Effector memory CD4-positive, alpha-beta T cell (primary cell): Measurements from ENCODE around the gene DUSP10.

Experiments used
- DNase-seq, 3 donors: peaks; one replicate each; pipeline ENCODE4 v3.0.0-alpha.2; 2020
- H3K27ac ChIP-seq: 2 replicates; pipeline ENCODE4 v1.7.0; 2013; ENCODE audit warnings: mild to moderate bottlenecking, low read length, moderate library complexity; ENCODE audit not compliant: insufficient read depth, poor library complexity, severe bottlenecking
- H3K27me3 ChIP-seq: replicated peaks from 2 replicates; pipeline ENCODE4 v1.7.0; 2013; ENCODE audit warnings: mild to moderate bottlenecking, low read length; ENCODE audit not compliant: insufficient read depth, control insufficient read depth, poor library complexity, severe bottlenecking
- H3K36me3 ChIP-seq: 2 replicates; pipeline ENCODE4 v1.7.0; 2013; ENCODE audit warnings: mild to moderate bottlenecking, low read length, moderate library complexity; ENCODE audit not compliant: control insufficient read depth, insufficient read depth
- H3K4me1 ChIP-seq: 2 replicates; pipeline ENCODE4 v1.7.0; 2013; ENCODE audit warnings: low read length, mild to moderate bottlenecking; ENCODE audit not compliant: control insufficient read depth, insufficient read depth, poor library complexity, severe bottlenecking
- H3K4me3 ChIP-seq: 2 replicates; pipeline ENCODE4 v1.7.0; 2013; ENCODE audit warnings: low read length, low read depth, mild to moderate bottlenecking; ENCODE audit not compliant: insufficient read depth, poor library complexity, severe bottlenecking
- H3K9me3 ChIP-seq: 2 replicates; pipeline ENCODE4 v1.7.0; 2013; ENCODE audit warnings: mild to moderate bottlenecking, low read length, moderate library complexity; ENCODE audit not compliant: control insufficient read depth
- total RNA-seq, 3 donors: gene quantifications; one replicate each; lab custom pipeline; 2026; lab: John Stamatoyannopoulos, UW

Gene DUSP10
- 162 to 300 (median 267) reads per million in 3 donors for total RNA-seq

DNA sequence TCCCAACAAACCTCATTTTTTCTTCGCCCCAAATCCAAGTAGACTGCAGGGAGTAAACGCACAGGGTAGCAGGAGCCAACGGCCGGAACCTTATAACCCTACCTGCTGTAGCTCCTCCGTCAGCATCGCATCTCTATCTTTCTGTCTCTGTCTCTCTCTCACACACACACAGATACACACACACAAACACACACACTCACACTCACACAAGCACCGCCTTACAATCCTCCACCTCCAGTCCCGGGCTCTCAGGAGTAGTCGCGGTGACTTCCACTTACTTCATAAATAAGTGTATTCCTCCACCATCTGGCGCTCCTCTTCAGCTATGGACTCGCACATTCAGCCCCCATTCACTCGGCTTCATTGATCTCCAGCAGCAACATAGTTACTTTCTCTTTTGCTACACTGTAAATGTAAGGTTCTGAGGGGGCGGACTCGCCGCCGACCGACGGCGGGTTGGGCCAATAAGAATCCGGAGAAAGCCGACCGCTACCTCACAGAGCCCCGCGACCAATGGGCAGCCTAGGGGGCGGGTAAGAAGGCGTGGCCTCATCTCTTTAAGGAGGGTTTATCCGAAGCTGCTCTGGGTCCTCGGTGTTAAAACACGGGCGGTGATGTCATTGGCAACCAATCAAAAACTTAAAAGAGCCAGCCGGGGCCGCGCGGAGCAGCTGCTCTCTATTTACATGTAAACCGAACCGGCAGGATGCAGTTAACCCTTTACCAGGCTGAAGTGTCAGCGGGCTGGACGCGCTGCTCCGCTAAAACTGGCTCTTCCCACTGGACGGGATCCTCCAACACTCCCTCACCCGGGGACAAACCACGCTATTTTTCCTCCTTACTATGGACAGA, at the start of gene DUSP10:
TSS of gene DUSP10 (minus strand) at position 387 of the 852 bp plus-strand sequence. CDS start 2,345 bp downstream, outside the sequence.
- H3K4me3 ChIP-seq = peak within 1 kb of the TSS; percentile 73
- peaks cover 7% of the 10 kb centered on the region for H3K4me1 ChIP-seq
- no peaks in the 10 kb centered on the region for H3K36me3 ChIP-seq
- H3K27ac ChIP-seq = peak within 1 kb of the TSS; percentile 97
- H3K27me3 ChIP-seq = no peaks in the 10 kb centered on the region
- no peaks in the 10 kb centered on the region for H3K9me3 ChIP-seq
- peak; percentile 98 to 99 (median 98) for DNase-seq

DNA sequence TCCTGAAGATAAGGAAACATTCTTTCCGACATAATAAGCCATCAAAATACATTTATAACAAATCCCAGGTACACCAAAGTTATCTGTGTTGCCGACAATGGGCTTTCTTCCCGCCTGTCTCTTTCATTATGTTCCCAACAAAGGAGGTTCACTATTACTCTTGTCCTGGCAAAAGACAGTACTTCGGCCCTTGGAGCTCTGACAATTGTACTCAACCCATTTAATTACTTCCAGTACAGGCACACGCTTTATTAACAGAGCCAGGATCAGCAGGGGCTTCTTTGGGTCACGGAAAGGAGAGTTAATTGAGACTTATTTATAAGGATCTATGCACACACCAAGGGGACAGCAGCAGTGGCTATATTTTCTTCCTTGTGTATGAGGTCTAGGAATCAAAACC, 46.6 kb upstream of the DUSP10 start:
- H3K36me3 ChIP-seq = no peaks in the 10 kb centered on the region
- no peak for DNase-seq
- no peak overlapping the region for H3K4me3 ChIP-seq
- H3K4me1 ChIP-seq = peaks cover 8% of the 10 kb centered on the region
- no peak overlapping the region for H3K27ac ChIP-seq
- no peaks in the 10 kb centered on the region for H3K27me3 ChIP-seq
- no peaks in the 10 kb centered on the region for H3K9me3 ChIP-seq

DNA sequence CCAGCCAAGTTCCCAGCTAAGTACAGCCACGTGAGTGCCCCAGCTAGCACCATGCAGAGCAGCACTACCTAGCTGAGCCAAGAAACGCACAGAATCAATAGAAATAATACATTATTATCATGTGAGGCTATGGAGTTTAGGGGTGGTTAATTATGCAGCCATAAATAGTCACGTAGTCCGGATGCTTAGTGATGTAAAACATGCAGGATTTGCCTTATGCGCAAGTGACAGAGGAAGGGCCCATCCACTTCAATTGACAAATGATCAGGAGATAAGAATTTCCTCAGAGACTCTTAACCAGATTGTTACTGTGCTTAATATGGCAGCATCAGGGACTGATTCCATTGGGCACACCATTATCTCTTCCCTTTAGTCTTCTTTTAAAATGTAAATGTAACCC, 44.8 kb upstream of the DUSP10 start:
- DNase-seq = no peak
- Histone ChIP-seq H3K9me3 (no peaks in the 10 kb centered on the region), H3K27ac (no peak overlapping the region), H3K27me3 (no peaks in the 10 kb centered on the region), H3K4me3 (no peak overlapping the region), H3K36me3 (no peaks in the 10 kb centered on the region), H3K4me1 (peaks cover 24% of the 10 kb centered on the region)

DNA sequence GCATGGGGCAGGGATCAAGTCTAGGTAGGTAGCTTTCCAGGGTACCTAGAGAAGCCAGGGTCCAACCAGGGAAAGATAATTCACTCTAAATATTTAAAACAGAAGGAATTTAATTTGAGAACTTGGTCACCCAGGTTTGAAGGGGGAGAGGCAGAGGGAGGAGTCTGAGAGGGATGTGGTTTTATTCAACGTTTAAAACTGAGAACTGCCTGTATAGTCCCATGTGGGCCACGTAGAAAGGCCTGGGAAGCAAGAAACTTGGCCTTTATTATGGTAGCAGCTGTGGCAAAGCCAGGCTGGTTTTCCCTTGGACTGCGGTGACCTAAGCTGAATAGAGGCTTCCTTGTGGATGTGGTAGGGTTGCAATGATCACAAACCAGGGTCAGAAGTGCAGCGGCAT, 42.0 kb upstream of the DUSP10 start:
- Histone ChIP-seq H3K27ac (no peak overlapping the region), H3K9me3 (no peaks in the 10 kb centered on the region), H3K36me3 (no peaks in the 10 kb centered on the region), H3K4me1 (peaks cover 34% of the 10 kb centered on the region), H3K4me3 (no peak overlapping the region), H3K27me3 (no peaks in the 10 kb centered on the region)
- DNase-seq = no peak

- Histone ChIP-seq H3K27me3 (no peaks in the 10 kb centered on the region), H3K27ac (no peak overlapping the region), H3K4me3 (no peak overlapping the region), H3K4me1 (peaks cover 39% of the 10 kb centered on the region), H3K36me3 (no peaks in the 10 kb centered on the region), H3K9me3 (no peaks in the 10 kb centered on the region)
- no peak for DNase-seq
These were observed 41.5 kb upstream of the DUSP10 start for GRCh38 chr1:221783437-221783836.

DNA sequence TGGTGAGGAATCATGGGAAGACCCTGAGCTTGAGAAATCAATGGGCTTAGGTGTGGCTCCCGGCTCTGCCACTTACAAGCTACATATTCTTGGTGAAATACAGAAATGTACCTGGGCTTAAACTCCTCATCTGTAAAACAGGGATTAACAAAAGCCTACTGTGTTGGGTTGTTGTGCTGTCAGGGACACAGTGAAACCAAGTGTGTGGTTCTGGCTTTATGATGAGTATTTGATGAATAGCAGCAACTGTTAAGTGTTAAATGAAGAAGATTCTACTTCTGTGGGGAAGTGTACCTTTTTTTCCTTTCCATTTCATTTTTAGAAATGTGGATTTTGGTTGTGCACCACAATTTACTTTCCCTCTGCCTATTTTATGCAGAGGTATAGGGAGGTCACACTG, 41.1 kb upstream of the DUSP10 start:
- DNase-seq = no peak
- no peaks in the 10 kb centered on the region for H3K36me3 ChIP-seq
- H3K27ac ChIP-seq = no peak overlapping the region
- no peaks in the 10 kb centered on the region for H3K27me3 ChIP-seq
- no peak overlapping the region for H3K4me3 ChIP-seq
- H3K4me1 ChIP-seq = peaks cover 44% of the 10 kb centered on the region
- H3K9me3 ChIP-seq = no peaks in the 10 kb centered on the region

DNA sequence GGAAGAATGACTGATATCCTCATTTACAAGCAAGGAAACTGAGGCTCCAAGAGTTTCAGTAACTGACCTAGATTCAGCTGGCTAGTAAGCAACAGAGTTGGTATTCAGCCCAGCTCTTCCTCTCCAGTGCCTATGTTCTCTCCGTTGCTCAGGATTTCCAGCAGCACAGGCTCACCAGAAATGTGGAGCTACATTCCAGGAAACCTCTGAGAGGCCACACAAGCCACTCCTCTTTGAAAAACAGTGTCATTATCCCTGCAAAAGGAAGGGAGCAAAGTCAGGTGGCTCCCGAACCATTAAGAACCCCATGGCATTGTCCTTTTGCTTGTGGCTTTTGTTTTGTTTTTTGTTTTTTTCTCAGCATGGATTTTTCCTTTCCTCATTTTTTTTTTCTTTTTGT, 40.6 kb upstream of the DUSP10 start:
- no peak for DNase-seq

DNA sequence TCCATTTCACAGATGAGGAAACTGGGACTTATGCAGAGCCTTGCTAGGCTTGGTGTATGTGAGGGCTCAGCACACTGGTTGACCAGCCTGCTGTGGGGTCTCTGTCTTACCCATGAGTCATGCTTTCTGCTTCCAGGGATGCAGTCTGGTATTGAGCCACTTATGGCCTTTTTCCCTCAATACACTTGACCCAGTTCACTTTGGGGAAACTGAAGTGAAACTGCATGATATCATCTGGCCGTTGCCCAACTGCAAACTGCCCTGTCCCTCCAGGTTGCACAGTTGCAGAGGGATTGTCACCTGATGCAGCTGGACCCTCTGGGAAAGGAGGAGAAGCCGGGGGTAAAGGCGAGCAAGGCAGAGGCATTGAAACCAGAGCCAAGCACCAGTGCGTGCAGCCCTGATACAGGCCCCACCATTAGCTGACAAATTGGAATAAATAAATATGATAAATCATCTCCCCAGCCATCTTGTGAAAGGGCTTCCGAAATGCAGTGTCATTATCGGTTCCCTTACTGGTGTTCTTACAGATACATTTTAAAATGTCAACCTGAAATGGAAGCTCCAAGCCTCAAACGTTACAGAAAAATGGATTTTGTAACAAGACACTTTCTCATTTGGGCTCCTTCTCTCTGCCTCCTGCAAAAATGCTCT, 39.3 kb upstream of the DUSP10 start:
- H3K4me3 ChIP-seq = no peak overlapping the region
- H3K27ac ChIP-seq = no peak overlapping the region
- H3K9me3 ChIP-seq = no peaks in the 10 kb centered on the region
- H3K27me3 ChIP-seq = no peaks in the 10 kb centered on the region
- no peak for DNase-seq
- no peaks in the 10 kb centered on the region for H3K36me3 ChIP-seq
- H3K4me1 ChIP-seq = peaks cover 59% of the 10 kb centered on the region

More for the DNA sequence above, 40.6 kb upstream of the DUSP10 start:
- no peak overlapping the region for H3K27ac ChIP-seq
- H3K4me1 ChIP-seq = peaks cover 49% of the 10 kb centered on the region
- H3K36me3 ChIP-seq = no peaks in the 10 kb centered on the region
- H3K9me3 ChIP-seq = no peaks in the 10 kb centered on the region
- no peaks in the 10 kb centered on the region for H3K27me3 ChIP-seq
- H3K4me3 ChIP-seq = no peak overlapping the region

GRCh38 chr1:221780175-221780574, 38.3 kb upstream of the DUSP10 start:
- Histone ChIP-seq H3K27ac (no peak overlapping the region), H3K36me3 (no peaks in the 10 kb centered on the region), H3K27me3 (no peaks in the 10 kb centered on the region), H3K9me3 (no peaks in the 10 kb centered on the region), H3K4me1 (peaks cover 59% of the 10 kb centered on the region), H3K4me3 (no peak overlapping the region)
- DNase-seq = no peak

- Histone ChIP-seq H3K4me3 (no peak overlapping the region), H3K9me3 (no peaks in the 10 kb centered on the region), H3K4me1 (peaks cover 59% of the 10 kb centered on the region), H3K27ac (no peak overlapping the region), H3K36me3 (no peaks in the 10 kb centered on the region), H3K27me3 (no peaks in the 10 kb centered on the region)
- no peak for DNase-seq
These were observed 37.9 kb upstream of the DUSP10 start for GRCh38 chr1:221779771-221780170.
